ENCODE results near the gene GNAT2.

DNA sequence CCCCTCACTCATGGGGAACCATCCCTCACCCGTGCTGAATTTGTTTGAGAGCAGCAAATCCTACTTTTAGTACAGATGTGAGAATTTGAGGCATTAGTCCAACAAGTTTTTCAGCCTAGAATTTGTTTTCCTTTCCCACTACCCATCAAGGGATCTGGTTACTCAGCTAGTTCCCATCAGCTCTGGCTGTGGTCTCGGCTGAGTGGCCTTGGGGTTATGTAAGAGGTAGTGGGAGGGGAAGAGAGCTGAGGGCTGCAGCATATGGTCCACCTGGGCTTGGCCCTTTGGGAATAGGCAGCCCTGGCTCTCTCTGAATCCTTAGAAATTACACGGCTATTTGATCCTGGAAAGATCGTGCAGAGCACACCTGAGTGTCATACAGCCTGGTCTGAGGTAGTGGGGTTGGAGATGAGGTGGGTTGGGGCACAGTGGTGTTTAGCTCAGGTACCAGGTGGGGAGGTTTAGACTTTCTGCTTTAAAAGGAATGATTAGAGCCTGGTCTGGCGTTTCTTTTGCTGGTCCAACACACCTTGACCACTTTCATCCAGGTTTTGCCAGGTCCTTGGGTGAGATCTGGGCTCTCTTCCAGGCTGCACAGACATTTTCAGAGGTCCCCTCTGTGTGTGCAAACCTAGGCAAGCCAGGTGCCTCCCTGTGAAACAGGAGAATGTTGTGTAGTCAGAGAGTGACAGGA lies 40.7 kb upstream of the GNAT2 start:
- TF ChIP-seq, protein P1, sequence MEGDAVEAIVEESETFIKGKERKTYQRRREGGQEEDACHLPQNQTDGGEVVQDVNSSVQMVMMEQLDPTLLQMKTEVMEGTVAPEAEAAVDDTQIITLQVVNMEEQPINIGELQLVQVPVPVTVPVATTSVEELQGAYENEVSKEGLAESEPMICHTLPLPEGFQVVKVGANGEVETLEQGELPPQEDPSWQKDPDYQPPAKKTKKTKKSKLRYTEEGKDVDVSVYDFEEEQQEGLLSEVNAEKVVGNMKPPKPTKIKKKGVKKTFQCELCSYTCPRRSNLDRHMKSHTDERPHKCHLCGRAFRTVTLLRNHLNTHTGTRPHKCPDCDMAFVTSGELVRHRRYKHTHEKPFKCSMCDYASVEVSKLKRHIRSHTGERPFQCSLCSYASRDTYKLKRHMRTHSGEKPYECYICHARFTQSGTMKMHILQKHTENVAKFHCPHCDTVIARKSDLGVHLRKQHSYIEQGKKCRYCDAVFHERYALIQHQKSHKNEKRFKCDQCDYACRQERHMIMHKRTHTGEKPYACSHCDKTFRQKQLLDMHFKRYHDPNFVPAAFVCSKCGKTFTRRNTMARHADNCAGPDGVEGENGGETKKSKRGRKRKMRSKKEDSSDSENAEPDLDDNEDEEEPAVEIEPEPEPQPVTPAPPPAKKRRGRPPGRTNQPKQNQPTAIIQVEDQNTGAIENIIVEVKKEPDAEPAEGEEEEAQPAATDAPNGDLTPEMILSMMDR (IDR thresholded peaks at IDR 0.05; ENCODE audit: insufficient read depth, low read depth, low read length): no peak
- no peak for TF ChIP-seq EZH2 (IDR thresholded peaks at IDR 0.05; ENCODE audit: insufficient read depth, low read length)

Data from astrocyte (in vitro differentiated cells and primary cell).